Rectal smooth muscle tissue (tissue), 1 donor: ENCODE results near the gene PLCL1.

Experiments used
- H3K27ac ChIP-seq: one replicate; pipeline ENCODE4 v1.7.0; 2013; ENCODE audit warnings: low read depth, low read length, inconsistent platforms
- H3K27me3 ChIP-seq: one replicate; pipeline ENCODE4 v1.7.0; 2013; ENCODE audit warnings: low read length; ENCODE audit not compliant: control insufficient read depth, insufficient read depth
- H3K36me3 ChIP-seq: one replicate; pipeline ENCODE4 v1.7.0; 2013; ENCODE audit warnings: low read length; ENCODE audit not compliant: control insufficient read depth, insufficient read depth
- H3K4me1 ChIP-seq: one replicate; pipeline ENCODE4 v1.7.0; 2013; ENCODE audit warnings: low read length; ENCODE audit not compliant: control insufficient read depth, insufficient read depth
- H3K4me3 ChIP-seq: one replicate; pipeline ENCODE4 v1.7.0; 2013; ENCODE audit warnings: low read length
- H3K9ac ChIP-seq: one replicate; pipeline ENCODE4 v1.7.0; 2013; ENCODE audit warnings: low read length

Gene PLCL1

DNA sequence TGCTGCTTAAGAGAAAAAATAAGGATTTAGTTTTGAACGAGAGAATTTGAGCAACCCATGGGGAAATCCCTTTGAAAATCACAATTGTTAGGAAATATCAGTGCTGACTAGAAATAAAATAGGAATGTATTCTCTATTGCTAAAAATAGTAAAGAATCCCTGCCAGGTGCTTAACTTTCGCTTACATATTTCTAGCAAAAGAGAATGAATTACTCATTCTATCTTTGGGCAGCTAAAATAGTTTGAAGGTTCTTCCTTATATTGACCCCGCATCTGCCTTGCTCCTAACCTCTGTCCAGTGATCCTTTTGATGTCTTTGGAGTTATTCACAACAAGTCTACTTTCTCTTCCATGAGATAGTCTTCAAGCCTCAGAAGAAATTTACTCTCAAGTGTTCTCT, 103.8 kb downstream of the PLCL1 start:
- H3K27ac ChIP-seq: no peak overlapping the region
- H3K9ac ChIP-seq: no peak overlapping the region
- no peak overlapping the region for H3K4me3 ChIP-seq
- H3K27me3 ChIP-seq: no peaks in the 10 kb centered on the region
- peaks cover 2% of the 10 kb centered on the region for H3K4me1 ChIP-seq
- H3K36me3 ChIP-seq: no peaks in the 10 kb centered on the region

DNA sequence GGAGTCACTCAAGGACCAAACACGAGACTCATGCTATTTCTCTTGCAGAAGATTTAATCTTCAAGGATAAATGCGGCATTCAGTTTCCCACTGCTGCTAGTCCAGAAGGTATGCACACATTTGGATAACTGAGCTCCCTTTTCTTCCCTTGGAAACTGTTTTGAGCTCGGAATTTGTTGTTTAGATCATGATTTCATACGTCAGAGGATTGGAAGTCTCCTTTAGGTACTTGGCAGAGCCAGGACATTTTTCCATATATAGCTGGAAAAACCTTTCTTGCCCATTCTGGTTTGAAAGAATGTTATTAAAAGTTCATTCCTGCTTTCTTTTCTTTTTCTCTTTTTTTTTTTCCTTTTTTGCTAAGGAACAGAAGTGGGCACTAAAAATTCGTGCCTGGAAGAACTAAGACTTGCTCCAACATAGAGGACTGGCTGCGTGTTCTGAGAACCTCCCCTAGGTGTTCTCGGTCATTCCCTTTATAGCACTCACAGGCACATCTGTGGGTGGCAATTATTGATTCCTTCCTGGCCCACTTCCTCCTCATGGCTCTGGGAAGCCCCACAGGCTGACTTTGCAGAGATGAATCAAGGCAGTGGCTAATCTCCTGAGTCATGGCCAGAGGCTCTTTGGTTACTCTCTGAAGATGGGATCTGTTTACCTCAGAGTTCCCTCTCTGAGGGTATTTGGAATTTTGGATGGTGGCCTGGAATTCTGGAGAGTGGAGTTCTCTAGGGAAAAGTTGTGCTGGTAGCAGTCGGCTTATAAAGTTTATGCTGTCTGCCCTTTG, 104.8 kb downstream of the PLCL1 start:
- Histone ChIP-seq H3K27me3 (no peaks in the 10 kb centered on the region), H3K4me1 (peaks cover 2% of the 10 kb centered on the region), H3K36me3 (no peaks in the 10 kb centered on the region), H3K4me3 (no peak overlapping the region), H3K9ac (no peak overlapping the region), H3K27ac (no peak overlapping the region)

DNA sequence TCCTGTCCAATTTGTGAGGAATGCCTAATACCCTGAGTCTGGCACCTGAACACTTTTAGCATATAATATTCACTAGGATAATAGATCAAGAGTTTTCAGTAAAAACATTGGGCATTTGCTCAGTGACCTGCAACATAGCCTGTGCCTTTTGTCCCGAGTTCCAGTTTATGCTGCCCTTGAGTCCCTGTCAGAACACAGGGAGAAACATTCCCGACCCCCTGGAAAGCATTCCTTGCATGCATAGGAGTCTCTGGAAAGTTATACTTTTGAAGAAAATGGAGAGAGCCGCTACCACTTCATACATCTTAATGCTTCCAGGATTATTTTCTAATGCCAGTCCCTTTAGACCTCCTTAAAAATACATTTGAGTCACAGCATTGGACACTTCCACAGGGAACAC, 107.3 kb downstream of the PLCL1 start:
- Histone ChIP-seq H3K9ac (no peak overlapping the region), H3K4me1 (peaks cover 4% of the 10 kb centered on the region), H3K36me3 (no peaks in the 10 kb centered on the region), H3K27ac (no peak overlapping the region), H3K4me3 (no peak overlapping the region), H3K27me3 (no peaks in the 10 kb centered on the region)

DNA sequence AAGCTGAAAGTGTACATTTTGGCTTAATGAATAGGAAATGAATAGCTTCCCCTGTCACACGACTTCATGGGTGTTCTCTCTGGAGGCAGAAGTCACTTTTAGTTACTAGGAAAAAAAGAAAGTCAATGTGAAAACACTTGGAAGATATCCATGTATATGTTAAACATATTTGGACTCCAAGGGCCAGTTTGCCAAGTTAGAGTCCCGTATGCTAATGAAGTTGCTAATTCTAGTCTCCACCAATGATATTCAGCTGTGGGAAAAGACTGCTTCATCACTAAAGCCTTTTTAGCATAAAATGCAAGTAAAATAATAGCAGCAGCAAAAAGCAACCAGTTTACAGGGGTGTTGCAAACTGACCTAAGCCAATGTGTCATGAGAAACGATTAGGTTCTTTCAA, 108.7 kb downstream of the PLCL1 start:
- H3K36me3 ChIP-seq: no peaks in the 10 kb centered on the region
- H3K27ac ChIP-seq: no peak overlapping the region
- H3K4me3 ChIP-seq: no peak overlapping the region
- H3K9ac ChIP-seq: no peak overlapping the region
- H3K27me3 ChIP-seq: no peaks in the 10 kb centered on the region
- peaks cover 2% of the 10 kb centered on the region for H3K4me1 ChIP-seq

DNA sequence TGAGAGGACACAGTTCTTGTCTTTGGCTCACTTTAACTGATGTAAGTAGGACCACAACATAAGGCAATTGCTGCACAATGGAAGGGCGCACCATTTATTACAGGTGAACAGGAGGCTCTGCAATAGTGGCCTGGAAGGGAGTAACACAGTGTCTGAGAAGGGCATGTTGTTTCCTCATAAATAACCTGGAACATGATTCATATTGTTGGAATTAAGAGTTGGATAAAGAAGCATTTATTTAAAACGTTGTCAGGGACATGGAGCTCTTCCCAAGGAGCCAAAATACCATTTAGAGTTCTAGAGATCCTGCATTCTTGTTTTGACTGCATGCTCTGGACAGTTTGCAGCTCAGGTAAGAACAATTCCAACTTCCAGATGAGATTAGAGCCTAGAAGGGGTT, 110.4 kb downstream of the PLCL1 start:
- no peaks in the 10 kb centered on the region for H3K36me3 ChIP-seq
- no peaks in the 10 kb centered on the region for H3K27me3 ChIP-seq
- no peak overlapping the region for H3K27ac ChIP-seq

DNA sequence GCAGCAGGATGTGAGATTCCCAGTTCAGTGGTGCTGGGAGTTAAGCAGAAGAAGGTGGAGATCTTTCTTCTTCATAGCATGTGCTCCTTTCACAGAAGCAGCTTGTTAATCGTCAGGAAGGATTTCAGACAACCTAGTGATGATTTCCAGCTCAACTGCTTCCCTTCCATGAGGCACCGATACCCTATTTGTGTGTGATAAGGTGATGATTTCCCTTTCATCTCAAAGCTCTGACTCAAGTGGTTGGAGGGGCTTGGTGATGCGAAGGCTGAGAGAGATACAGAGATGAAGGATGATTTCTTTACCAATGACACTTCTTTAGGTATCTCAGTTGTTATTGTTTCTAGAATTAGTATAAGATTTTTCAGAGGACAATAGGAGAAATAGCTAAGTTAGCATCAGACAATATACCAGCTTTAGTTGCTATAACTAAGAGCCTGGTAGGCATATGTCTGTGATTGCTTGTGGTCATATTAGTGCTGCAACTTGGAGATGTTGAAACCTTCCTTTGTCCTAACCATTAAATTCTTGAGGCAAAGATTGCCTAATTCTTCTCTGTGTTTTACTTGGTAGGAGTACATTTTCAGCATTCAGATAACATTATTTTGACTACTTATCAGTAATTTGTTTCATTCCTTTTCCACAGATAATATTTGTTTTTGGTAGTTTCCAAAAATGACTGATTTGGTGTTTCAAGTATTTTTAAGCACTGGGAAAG, 111.3 kb downstream of the PLCL1 start:
- no peak overlapping the region for H3K9ac ChIP-seq
- no peaks in the 10 kb centered on the region for H3K36me3 ChIP-seq
- no peak overlapping the region for H3K4me3 ChIP-seq
- no peak overlapping the region for H3K27ac ChIP-seq
- peaks cover 2% of the 10 kb centered on the region for H3K4me1 ChIP-seq
- no peaks in the 10 kb centered on the region for H3K27me3 ChIP-seq

More for the DNA sequence above, 110.4 kb downstream of the PLCL1 start:
- no peak overlapping the region for H3K9ac ChIP-seq
- H3K4me3 ChIP-seq: no peak overlapping the region
- peaks cover 2% of the 10 kb centered on the region for H3K4me1 ChIP-seq

DNA sequence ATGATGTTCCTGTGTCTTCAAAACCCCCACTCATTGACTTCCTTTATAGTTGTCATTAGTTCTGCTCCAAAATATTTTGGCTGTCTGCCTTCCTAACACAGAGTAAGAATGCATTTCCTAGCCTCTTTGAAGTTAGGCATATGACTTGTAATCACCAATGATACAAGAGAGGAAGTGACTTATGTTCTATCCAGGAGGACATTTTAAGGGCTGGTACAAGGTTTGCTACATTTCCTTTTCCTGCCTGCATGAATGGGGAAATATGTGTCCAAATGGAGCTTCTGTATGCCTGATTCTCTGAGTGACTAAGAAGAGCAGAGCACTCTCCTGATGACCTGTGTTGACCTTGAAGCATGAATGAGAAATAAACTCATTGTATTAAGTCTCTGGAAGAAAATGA, 115.1 kb downstream of the PLCL1 start:
- H3K36me3 ChIP-seq: no peaks in the 10 kb centered on the region
- H3K27ac ChIP-seq: no peak overlapping the region
- H3K9ac ChIP-seq: no peak overlapping the region
- H3K4me3 ChIP-seq: no peak overlapping the region
- no peaks in the 10 kb centered on the region for H3K27me3 ChIP-seq
- H3K4me1 ChIP-seq: peaks cover 2% of the 10 kb centered on the region

DNA sequence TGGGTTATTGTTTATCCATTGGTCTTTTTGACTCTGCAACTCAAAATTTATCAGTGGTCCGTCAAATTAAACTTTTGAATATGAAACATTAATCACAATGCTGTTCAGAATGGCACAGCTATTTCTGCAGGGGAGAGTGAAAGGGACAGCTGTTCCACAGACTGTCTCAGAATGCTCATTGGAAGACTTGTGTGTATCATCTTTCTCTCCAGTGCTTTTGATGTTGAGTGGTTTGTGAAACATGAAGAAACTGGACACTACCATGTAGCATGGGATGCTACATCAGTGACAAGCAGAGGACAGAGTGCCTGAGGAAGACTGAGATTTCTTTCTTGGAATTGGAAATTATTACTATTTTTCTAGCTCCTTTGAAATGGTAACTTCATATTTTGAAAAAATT, 115.7 kb downstream of the PLCL1 start:
- Histone ChIP-seq H3K27ac (no peak overlapping the region), H3K9ac (no peak overlapping the region), H3K4me3 (no peak overlapping the region), H3K27me3 (no peaks in the 10 kb centered on the region), H3K36me3 (no peaks in the 10 kb centered on the region), H3K4me1 (no peaks in the 10 kb centered on the region)

DNA sequence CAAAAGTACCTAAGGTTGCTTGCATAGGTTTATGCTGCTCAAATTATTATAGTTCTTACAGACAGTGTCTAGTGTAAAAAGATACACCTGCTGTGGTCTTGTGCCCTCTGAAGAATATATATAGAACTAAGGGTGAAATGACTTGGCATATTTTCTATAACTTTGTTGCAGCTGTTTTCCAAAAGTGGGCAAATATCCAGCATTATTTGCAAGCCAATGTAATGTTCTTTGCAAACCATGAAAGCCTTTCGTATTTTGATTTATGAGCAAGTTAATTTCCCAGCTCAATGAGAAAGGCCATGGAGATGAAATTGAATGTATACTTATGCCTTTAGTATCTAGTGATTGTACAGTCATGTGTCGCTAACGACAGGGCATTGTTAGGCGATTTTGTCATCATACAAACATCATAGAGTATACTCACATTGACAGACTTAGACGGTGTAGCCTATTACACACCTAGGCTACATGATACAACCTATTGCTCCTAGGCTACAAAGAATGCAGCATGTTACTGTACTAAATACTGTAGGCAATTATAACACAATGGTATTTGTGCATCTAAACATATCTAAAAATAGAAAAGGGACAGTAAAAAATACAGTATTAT, 116.3 kb downstream of the PLCL1 start:
- no peaks in the 10 kb centered on the region for H3K4me1 ChIP-seq
- no peak overlapping the region for H3K9ac ChIP-seq
- H3K27ac ChIP-seq: no peak overlapping the region
- H3K4me3 ChIP-seq: no peak overlapping the region
- no peaks in the 10 kb centered on the region for H3K27me3 ChIP-seq
- no peaks in the 10 kb centered on the region for H3K36me3 ChIP-seq

DNA sequence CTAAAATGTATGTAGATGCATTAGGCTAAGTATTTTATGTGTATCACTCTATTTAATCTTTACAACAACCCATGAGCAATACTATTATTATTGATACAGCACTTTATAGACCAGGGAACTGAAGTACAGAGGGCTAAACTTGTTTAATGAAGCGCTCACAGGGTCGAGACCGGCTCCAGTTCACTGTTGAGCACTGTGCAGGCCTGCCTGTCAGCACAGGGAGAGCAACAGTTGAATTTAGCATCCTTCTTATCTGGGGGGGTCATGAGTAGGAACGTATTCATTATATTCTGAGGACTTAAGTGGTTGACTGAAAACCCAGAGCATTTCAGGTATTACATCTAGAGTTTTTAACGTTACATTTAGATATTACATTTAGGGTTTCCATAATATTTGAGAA, 120.1 kb downstream of the PLCL1 start:
- Histone ChIP-seq H3K9ac (no peak overlapping the region), H3K4me1 (no peaks in the 10 kb centered on the region), H3K36me3 (no peaks in the 10 kb centered on the region), H3K27me3 (no peaks in the 10 kb centered on the region), H3K27ac (no peak overlapping the region), H3K4me3 (no peak overlapping the region)

DNA sequence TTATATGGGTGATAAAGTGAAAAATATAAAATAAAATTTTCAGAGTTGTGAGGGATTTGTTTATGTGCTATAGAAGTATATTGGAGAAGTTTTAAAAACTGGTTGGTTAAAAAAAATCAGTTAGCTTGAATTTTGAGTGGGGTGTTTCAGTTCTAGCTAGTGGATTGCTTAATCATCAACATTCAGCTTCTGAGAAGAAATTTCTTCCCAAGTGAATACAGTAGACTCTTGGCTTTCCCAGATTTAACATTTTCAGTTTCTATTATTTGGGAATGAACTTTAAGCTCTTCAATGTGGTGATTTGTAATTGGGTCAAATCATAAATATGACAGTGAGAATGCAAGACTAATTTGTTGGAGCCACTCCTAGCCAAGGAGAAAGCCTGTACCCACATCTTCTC, 120.8 kb downstream of the PLCL1 start:
- H3K27me3 ChIP-seq: no peaks in the 10 kb centered on the region
- no peaks in the 10 kb centered on the region for H3K36me3 ChIP-seq
- no peak overlapping the region for H3K9ac ChIP-seq
- H3K27ac ChIP-seq: no peak overlapping the region
- no peaks in the 10 kb centered on the region for H3K4me1 ChIP-seq
- H3K4me3 ChIP-seq: no peak overlapping the region

DNA sequence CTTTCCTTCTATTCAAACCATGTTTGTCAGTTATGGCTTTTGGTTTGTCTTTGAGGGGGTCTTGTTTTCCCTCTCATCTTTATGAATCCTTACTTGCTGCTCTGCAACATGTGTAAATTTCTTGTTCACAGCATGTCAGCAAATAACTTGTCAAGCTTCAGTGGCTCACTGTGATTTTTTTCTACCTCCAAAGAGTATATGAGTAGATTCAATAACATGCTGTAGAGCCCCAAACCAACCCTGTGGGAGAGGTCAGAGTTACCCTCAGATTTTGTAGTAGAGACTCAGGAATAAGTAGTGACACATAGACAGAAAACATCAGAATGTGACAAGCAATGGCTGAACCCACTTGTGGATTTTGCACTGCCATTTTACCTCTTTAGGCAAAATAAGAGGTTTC, 121.6 kb downstream of the PLCL1 start:
- Histone ChIP-seq H3K4me3 (no peak overlapping the region), H3K27me3 (no peaks in the 10 kb centered on the region), H3K9ac (no peak overlapping the region), H3K4me1 (no peaks in the 10 kb centered on the region), H3K36me3 (no peaks in the 10 kb centered on the region), H3K27ac (no peak overlapping the region)
